Neural cell (in vitro differentiated cells): ENCODE measurements around the gene NKD1. TPM values are rescaled to one million over a fixed set of nuclear protein-coding genes. Genes with fewer than 3 reads are reported as not detected.

Experiments
- H2AFZ ChIP-seq: fragments of 200-600, 300-800 bp; sonication (generic), shearing (Covaris generic); 2 replicates; pipeline ENCODE4 v1.6.0; 2014; ENCODE audit warnings: low read depth, mild to moderate bottlenecking, antibody characterized with exemption, low read length, moderate library complexity
- H3F3A ChIP-seq: fragments of 200-600 bp; shearing (Covaris generic); 2 replicates; pipeline ENCODE4 v1.6.1; 2016; ENCODE audit warnings: mild to moderate bottlenecking, moderate library complexity, mixed read lengths, antibody characterized with exemption, low read length; ENCODE audit not compliant: insufficient read depth, poor library complexity, severe bottlenecking
- H3K27ac ChIP-seq: fragments of 200-600, 300-800 bp; sonication (generic), shearing (Covaris generic); 2 replicates; pipeline ENCODE4 v1.5.1; 2014; ENCODE audit warnings: mild to moderate bottlenecking, low read length, moderate library complexity
- H3K27me3 ChIP-seq: fragments of 300-800, 200-600 bp; sonication (generic), shearing (Covaris generic); 2 replicates; pipeline ENCODE4 v1.6.0; 2014; ENCODE audit warnings: mild to moderate bottlenecking, low read depth, low read length, moderate library complexity; ENCODE audit not compliant: insufficient read depth
- H3K36me3 ChIP-seq: fragments of 300-800, 200-600 bp; sonication (generic), shearing (Covaris generic); 2 replicates; pipeline ENCODE4 v1.5.1; 2014; ENCODE audit warnings: mild to moderate bottlenecking, antibody characterized with exemption, low read length, moderate library complexity; ENCODE audit not compliant: insufficient read depth
- H3K4me2 ChIP-seq: fragments of 300-800, 200-600 bp; sonication (generic), shearing (Covaris generic); 2 replicates; pipeline ENCODE4 v1.6.0; 2014; ENCODE audit warnings: mild to moderate bottlenecking, low read length
- H3K4me3 ChIP-seq: fragments of 300-800, 200-600 bp; sonication (generic), shearing (Covaris generic); 2 replicates; pipeline ENCODE4 v1.5.1; 2014; ENCODE audit warnings: mild to moderate bottlenecking, low read length, moderate library complexity
- H3K79me2 ChIP-seq: fragments of 200-600 bp; shearing (Covaris generic); replicated peaks from 2 replicates; pipeline ENCODE4 v1.6.0; 2014; ENCODE audit warnings: mild to moderate bottlenecking, low read length, moderate library complexity; ENCODE audit not compliant: insufficient read depth
- H3K9ac ChIP-seq: fragments of 300-800, 200-600 bp; sonication (generic), shearing (Covaris generic); 2 replicates; pipeline ENCODE4 v1.6.1; 2016; ENCODE audit warnings: mild to moderate bottlenecking, low read length, mixed read lengths
- H3K9me2 ChIP-seq: fragments of 200-600 bp; shearing (Covaris generic); 2 replicates; pipeline ENCODE4 v1.6.1; 2016; ENCODE audit warnings: mild to moderate bottlenecking, low read length, mixed read lengths; ENCODE audit not compliant: insufficient read depth
- H3K9me3 ChIP-seq: fragments of 200-600, 300-800 bp; sonication (generic), shearing (Covaris generic); 2 replicates; pipeline ENCODE4 v1.6.1; 2016; ENCODE audit warnings: mild to moderate bottlenecking, mixed run types, low read length, moderate library complexity, mixed read lengths
- H4K20me1 ChIP-seq: fragments of 200-600 bp; shearing (Covaris generic); 2 replicates; pipeline ENCODE4 v1.6.1; 2016; ENCODE audit warnings: mild to moderate bottlenecking, mixed run types; ENCODE audit not compliant: insufficient read depth
- CTCF ChIP-seq: fragments of 450-650 bp; IDR thresholded peaks from 2 replicates; pipeline ENCODE4 v1.5.1; 2014; ENCODE audit warnings: antibody characterized with exemption, mild to moderate bottlenecking, moderate library complexity; ENCODE audit not compliant: poor library complexity, severe bottlenecking
- EP300 ChIP-seq: fragments of 450-650 bp; conservative IDR thresholded peaks from 2 replicates; pipeline ENCODE4 v1.6.1; 2014; ENCODE audit warnings: antibody characterized with exemption, mild to moderate bottlenecking, moderate library complexity; ENCODE audit not compliant: poor library complexity, severe bottlenecking
- EZH2 ChIP-seq: fragments of 200-600, 300-800 bp; shearing (Covaris generic), sonication (generic); IDR thresholded peaks from 2 replicates; pipeline ENCODE4 v1.6.1; 2014; ENCODE audit warnings: antibody characterized with exemption, low read length, borderline replicate concordance, mild to moderate bottlenecking; ENCODE audit not compliant: insufficient read depth, poor library complexity, severe bottlenecking
- MXI1 ChIP-seq: fragments of 450-650 bp; conservative IDR thresholded peaks from 2 replicates; pipeline ENCODE4 v1.6.1; 2014; ENCODE audit warnings: antibody characterized with exemption, mild to moderate bottlenecking; ENCODE audit not compliant: poor library complexity, severe bottlenecking
- POLR2AphosphoS5 ChIP-seq: IDR thresholded peaks from 2 replicates; pipeline ENCODE4 v1.6.1; 2012
- RAD21 ChIP-seq: fragments of 450-650 bp; conservative IDR thresholded peaks from 2 replicates; pipeline ENCODE4 v1.6.1; 2014; ENCODE audit warnings: antibody characterized with exemption, mild to moderate bottlenecking, moderate library complexity
- REST ChIP-seq: IDR thresholded peaks from 2 replicates; pipeline ENCODE4 v1.6.1; 2012; ENCODE audit warnings: borderline replicate concordance
- SMC3 ChIP-seq: fragments of 450-650 bp; conservative IDR thresholded peaks from 2 replicates; pipeline ENCODE4 v1.6.1; 2014; ENCODE audit warnings: antibody characterized with exemption, mild to moderate bottlenecking, moderate library complexity; ENCODE audit not compliant: poor library complexity
- TAF1 ChIP-seq: IDR thresholded peaks from 2 replicates; pipeline ENCODE4 v1.6.1; 2012; ENCODE audit warnings: low read depth
- polyA plus RNA-seq: library from polyadenylated mRNA; depleted of rRNA; stranded (reverse); fragments of >200 nt; gene quantifications from 2 replicates; pipeline ENCODE4 v1.2.3, GENCODE V29; 2014

NKD1 gene
- polyA plus RNA-seq, 1 donor from 2014 or later: 1.1 TPM

- no peak overlapping the region for H3K27ac ChIP-seq
- no peaks in the 10 kb centered on the region for H4K20me1 ChIP-seq
- H3K27me3 ChIP-seq: no peaks in the 10 kb centered on the region
- H3K9me3 ChIP-seq: no peaks in the 10 kb centered on the region
- H3K9me2 ChIP-seq: no peaks in the 10 kb centered on the region
- H3K4me2 ChIP-seq: no peak overlapping the region
- no peaks in the 10 kb centered on the region for H3K79me2 ChIP-seq
- H3K36me3 ChIP-seq: no peaks in the 10 kb centered on the region
- no peak overlapping the region for H3K9ac ChIP-seq
- no peaks in the 10 kb centered on the region for H3F3A ChIP-seq
- H3K4me3 ChIP-seq: no peak overlapping the region
- TF ChIP-seq EP300 (no peak), CTCF (no peak), SMC3 (no peak), RAD21 (no peak), MXI1 (no peak)
- no peak overlapping the region for H2AFZ ChIP-seq
Observed at GRCh38 chr16:50573947-50574744, 25.9 kb downstream of the NKD1 start.

- Histone ChIP-seq H2AFZ (no peak overlapping the region), H3K9ac (no peak overlapping the region), H3K27ac (no peak overlapping the region), H3K9me2 (no peaks in the 10 kb centered on the region), H3K36me3 (no peaks in the 10 kb centered on the region), H3K4me2 (no peak overlapping the region), H4K20me1 (no peaks in the 10 kb centered on the region), H3K4me3 (no peak overlapping the region), H3K79me2 (no peaks in the 10 kb centered on the region), H3K9me3 (no peaks in the 10 kb centered on the region), H3K27me3 (no peaks in the 10 kb centered on the region), H3F3A (no peaks in the 10 kb centered on the region)
- no peak for TF ChIP-seq REST
- no peak for TF ChIP-seq EP300
- no peak for TF ChIP-seq POLR2AphosphoS5
Observed at GRCh38 chr16:50574745-50575136, 26.5 kb downstream of the NKD1 start.

- Histone ChIP-seq H3F3A (no peaks in the 10 kb centered on the region), H3K36me3 (no peaks in the 10 kb centered on the region), H3K4me3 (no peak overlapping the region), H3K27ac (no peak overlapping the region), H3K9me3 (no peaks in the 10 kb centered on the region), H3K4me2 (no peak overlapping the region), H3K9ac (no peak overlapping the region), H3K27me3 (no peaks in the 10 kb centered on the region), H3K79me2 (no peaks in the 10 kb centered on the region), H3K9me2 (no peaks in the 10 kb centered on the region), H4K20me1 (no peaks in the 10 kb centered on the region), H2AFZ (no peak overlapping the region)
- TF ChIP-seq POLR2AphosphoS5 (no peak), MXI1 (no peak), SMC3 (no peak), EZH2 (no peak), CTCF (no peak), TAF1 (no peak), RAD21 (no peak), REST (no peak), EP300 (no peak)
Observed at GRCh38 chr16:50575743-50576142, 27.5 kb downstream of the NKD1 start.
